ENCODE measurements around the gene BLTP2.

DNA sequence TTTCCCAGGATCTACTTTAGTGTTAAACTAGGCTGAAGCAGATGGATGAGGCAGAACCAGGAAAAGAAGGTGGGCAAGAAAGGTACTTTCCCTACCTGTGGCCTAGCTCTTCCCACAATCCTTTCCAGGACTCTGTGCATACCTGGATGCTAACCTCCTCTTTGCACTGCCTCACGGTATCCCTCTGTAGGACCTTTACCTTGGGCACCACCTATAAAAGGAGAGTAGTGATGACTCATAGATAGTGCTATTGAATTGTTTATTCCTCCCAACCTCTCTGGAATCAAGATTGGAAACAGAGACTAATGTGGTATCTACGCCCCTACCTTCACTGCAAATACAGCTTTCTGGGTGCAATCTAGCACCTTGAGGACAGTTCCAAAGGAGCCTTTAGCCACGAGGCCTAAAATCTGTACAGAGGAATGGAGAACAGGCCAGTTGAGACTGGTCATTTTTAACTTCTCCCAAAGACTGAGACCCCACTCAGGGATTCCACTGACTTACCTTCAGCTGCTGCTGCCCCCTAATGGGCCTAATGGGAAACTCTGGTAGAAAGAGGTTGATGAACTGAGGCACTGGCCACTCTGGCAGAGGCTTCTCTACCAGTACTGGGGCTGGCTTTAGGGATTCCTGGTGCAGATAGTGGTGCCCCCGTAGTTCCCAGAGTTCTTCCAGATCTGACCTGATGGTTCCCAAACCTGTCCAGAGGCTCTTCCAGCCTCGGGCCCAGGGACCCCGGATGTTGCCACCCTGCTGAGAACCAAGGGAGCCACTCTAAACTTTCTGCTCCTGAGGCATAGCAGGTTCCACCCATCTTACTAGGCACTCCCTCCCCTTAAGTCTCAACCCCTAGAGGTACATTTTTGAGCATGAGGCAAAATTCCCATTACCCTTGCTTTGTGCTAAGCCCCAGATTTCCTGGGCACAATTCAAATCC lies 31.8 kb downstream of the BLTP2 start:
- TF ChIP-seq POLR2A (IDR thresholded peaks at IDR 0.05): no peak
- TF ChIP-seq, protein P1, sequence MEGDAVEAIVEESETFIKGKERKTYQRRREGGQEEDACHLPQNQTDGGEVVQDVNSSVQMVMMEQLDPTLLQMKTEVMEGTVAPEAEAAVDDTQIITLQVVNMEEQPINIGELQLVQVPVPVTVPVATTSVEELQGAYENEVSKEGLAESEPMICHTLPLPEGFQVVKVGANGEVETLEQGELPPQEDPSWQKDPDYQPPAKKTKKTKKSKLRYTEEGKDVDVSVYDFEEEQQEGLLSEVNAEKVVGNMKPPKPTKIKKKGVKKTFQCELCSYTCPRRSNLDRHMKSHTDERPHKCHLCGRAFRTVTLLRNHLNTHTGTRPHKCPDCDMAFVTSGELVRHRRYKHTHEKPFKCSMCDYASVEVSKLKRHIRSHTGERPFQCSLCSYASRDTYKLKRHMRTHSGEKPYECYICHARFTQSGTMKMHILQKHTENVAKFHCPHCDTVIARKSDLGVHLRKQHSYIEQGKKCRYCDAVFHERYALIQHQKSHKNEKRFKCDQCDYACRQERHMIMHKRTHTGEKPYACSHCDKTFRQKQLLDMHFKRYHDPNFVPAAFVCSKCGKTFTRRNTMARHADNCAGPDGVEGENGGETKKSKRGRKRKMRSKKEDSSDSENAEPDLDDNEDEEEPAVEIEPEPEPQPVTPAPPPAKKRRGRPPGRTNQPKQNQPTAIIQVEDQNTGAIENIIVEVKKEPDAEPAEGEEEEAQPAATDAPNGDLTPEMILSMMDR (IDR thresholded peaks at IDR 0.05): peak; percentile 41 to 58 (median 52)

All from uterus (tissue), 2 donors.